HG03139 (cell line): ENCODE data around the gene AEN.

Experiments
- ATAC-seq: cut with Tn5 transposase; IDR thresholded peaks from one replicate; pipeline ENCODE4 v1.9.1; 2021; ENCODE audit not compliant: unreplicated experiment

AEN gene

DNA sequence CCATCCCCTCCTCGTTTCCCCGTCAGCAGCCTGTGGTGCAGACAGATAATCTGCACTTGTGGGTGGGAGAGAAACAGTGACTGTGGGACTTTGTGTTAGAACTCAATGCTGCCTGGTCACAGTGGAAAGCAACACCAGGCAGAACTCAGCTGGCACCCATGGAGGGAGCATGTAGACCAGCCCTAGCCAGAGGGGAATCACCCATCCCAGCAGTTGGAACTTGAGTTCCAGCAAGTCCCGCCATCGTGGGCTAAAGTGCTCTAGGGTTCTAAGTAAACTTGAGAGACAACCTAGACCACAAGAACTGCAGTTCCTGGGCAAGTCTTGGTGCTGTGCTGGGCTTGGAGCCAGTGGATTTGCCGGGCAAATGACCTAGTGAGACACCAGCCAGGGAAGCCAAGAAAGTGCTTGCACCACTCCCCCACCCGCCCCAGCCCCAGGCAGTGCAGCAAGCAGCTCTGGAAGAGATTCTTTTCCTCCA lies 42.0 kb downstream of the AEN start:
- ATAC-seq = no peak

DNA sequence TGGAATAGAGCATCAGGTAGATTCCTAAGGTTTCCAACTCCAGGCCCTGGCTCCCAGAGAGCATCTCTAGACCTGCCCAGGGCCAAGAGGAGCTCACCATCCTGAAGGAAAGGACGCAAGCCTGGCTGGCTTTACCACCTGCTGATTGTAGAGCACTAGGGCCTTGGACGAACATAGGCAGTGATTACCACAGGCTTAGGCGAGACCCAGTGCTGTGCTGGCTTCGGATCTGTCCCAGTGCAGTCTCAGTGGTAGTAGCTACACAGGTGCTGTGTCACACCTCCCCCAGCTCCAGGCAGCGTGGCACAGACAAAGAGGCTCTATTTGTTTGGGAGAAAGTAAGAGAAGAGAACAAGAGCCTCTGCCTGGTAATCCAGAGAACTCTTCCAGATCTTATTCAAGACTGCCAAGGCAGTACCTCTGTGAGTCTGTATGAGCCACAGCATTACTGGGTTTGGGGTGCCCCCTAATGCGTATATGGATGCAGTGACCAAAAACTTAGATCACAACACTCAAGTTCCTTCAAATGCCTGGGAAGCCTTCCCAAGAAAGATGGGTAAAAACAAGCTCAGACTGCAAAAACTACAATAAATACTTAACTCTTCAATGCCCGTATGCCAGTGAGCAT lies 43.1 kb downstream of the AEN start:
- no peak for ATAC-seq

GRCh38 chr15:88674661-88675060 lies 53.5 kb downstream of the AEN start:
- ATAC-seq = no peak

DNA sequence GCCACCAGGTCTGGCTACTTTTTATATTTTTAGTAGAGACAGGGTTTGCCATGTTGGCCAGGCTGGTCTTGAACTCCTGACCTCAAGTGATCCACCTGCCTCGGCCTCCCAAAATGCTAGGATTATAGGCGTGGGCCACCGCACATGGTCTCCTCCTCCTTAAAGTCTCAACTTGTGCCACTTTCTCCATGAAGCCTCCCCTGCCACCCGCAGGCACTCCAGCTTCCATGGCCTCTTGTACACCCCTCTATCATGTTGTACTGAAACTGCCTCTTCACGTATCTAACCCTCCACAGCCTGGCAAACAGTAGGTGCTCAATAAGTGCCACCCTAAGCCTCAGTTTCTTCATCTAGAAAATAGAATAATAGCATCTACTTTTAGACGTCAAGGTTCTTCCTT lies 57.6 kb downstream of the AEN start:
- ATAC-seq = no peak

DNA sequence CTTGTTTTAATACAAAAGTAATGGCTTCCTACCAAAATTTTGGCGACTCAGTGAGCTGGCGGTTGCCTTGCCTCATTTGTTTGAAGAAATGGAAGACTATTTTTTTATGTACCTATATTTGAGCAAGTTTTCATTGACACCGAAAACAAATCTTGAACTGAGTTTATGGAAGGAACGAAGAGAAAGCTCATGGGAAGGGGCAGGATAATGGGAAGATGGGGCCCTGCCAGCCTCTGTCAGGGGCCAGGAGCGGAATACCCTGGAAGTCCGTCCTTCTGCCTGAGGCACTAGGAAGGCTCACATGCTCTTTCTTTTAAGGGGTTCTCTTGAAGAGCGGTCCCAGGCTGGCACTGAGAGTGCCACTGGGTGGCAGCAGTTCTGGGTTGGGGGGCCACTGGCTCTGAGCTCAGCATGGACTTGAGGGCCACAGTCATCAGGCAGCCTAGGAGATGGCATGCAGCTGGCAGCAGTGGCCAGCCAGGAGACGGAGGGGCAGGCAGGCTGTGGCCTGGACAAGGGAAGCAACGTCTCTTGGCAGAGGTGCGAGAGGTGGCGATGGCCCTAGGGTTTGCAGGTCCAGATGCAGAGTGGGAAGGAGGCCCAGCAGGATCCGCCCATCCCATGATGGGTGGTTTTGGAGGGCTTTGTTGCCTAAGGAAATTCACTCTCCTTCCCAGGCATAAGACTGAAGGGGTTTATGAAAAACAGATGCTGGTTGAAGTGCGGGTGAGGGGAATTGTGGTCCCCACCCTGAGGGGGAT lies 59.3 kb downstream of the AEN start:
- ATAC-seq = no peak

DNA sequence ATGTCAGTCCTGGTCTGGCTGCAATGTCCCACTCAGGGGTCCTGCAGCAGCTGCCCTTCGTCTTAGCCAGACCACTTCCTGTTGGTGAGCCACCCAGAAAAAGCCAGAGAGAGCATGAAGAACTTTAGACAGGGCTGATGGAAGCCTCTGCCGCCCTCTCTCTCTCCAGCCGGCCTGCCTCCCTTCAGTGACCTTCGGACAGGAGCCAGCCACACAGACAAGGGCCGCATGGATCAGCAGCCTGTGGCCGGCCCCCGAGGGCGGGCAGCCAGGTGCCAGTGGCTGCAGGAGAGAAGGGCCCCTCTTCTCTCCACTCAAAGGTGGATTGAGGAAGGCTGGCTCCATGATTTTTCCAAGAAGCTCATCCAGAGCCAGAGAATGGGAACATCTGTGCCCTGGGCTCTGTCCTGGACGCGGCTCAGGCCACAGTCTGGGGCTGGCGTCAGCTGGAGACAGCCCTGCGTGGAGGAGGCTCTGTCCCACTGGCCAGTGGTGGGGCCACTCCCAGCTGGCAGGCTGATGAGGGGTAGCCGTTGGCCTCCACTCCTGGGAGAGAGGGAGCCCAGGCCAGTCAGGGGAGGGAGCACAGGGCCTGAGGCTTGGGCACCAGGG lies 60.6 kb downstream of the AEN start:
- no peak for ATAC-seq
